Mononuclear cell (primary cell): ENCODE results near the gene HAGH. TPM values are rescaled to one million over a fixed set of nuclear protein-coding genes. Genes with fewer than 3 reads are reported as not detected.

ENCODE experiments used
- H3K27me3 ChIP-seq: 2 replicates; pipeline ENCODE4 v1.6.0; 2011; ENCODE audit warnings: low read length, control low read depth; ENCODE audit not compliant: insufficient read depth
- H3K4me1 ChIP-seq: 2 replicates; pipeline ENCODE4 v1.5.1; 2011; ENCODE audit warnings: mild to moderate bottlenecking, low read length, control low read depth; ENCODE audit not compliant: insufficient read depth
- H3K4me3 ChIP-seq: 2 replicates; pipeline ENCODE4 v1.5.1; 2011; ENCODE audit warnings: mild to moderate bottlenecking, low read length, moderate library complexity
- H3K9me3 ChIP-seq: 2 replicates; pipeline ENCODE4 v1.5.1; 2011; ENCODE audit warnings: low read depth, mild to moderate bottlenecking, control low read depth, low read length
- total RNA-seq: library from RNA; depleted of rRNA; stranded (reverse); fragments of >200 nt; gene quantifications from one replicate; pipeline ENCODE4 v1.2.3, GENCODE V29; 2012

HAGH gene
- total RNA-seq, 1 donor = 14.3 TPM

DNA sequence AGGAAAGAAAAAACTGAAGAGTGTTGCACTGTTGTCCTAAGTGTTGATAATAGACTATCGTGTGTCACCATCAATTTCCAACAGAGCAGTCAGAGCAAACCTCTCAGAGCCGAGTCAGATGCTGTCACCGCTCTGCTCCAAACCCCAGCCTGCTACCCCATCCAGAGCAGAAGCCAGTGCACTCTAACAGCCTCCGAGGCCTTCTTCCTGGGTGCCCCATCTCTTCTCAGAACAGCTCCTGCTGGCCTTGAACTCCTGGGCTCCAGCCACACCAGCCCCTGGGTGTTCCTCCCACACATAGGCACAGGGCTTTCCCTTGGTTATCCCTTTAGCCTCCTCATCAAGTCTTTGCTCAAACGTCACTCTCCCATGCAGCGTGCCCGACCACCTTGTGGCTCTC lies 24.4 kb upstream of the HAGH start:
- Histone ChIP-seq H3K9me3 (no peaks in the 10 kb centered on the region), H3K27me3 (peaks cover 2% of the 10 kb centered on the region), H3K4me1 (no peaks in the 10 kb centered on the region), H3K4me3 (no peak overlapping the region)

DNA sequence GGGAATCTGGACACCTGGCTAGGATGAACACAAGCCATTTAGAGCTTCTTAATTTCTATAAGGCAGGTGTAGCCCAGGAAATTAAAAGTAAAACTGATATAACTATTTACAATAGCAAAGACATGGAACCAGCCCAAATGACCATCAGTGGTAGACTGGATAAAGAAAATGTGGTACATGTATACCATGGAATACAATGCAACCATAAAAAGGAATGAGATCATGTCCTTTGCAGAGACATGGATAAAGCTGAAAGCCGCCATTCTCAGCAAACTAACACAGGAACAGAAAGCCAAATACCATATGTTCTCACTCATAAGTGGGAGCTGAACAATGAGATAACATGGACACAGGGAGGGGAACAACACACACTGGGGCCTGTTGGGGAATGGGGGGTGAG lies 19.8 kb upstream of the HAGH start:
- H3K4me3 ChIP-seq = no peak overlapping the region
- no peaks in the 10 kb centered on the region for H3K9me3 ChIP-seq
- H3K27me3 ChIP-seq = peaks cover 4% of the 10 kb centered on the region
- no peaks in the 10 kb centered on the region for H3K4me1 ChIP-seq

DNA sequence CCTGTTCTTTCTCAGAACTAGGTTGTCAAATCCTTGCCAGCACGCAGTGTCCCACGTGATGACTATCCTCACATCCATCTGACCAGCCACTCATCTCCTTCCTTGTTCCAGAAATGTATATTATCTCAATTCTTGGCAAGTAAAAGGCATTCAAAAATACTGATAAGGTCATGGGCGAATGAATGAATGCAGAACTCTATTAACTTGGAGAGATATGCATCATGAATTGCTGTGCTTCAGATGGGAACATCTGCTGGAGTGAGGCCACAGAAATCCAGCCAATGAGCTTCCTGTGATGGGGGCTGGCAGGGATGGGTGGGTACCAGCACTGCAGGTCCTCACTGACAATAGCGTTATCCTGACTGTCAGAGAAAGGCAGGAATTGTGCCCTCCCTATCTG lies 19.4 kb upstream of the HAGH start:
- H3K4me1 ChIP-seq = no peaks in the 10 kb centered on the region
- H3K27me3 ChIP-seq = peaks cover 4% of the 10 kb centered on the region
- no peaks in the 10 kb centered on the region for H3K9me3 ChIP-seq
- no peak overlapping the region for H3K4me3 ChIP-seq

DNA sequence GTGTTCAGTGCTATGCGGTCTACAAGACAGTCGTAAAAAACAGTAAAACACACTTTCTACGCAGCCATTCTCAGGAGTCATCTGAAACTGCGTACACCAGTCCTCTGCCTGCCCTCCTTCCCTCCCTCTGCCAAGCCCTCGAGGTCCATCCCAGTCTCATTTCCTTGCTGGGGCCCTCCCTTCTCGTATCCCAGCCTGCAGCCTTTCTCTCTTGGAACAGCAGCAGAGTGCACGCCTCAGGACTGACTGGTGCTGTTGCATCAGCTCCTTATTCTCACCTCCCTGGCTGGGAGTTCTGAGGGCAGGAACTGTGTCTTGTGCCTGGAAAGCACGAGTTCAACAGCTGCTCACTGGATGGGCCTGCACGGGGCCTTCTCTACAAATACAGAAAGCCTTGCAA lies 12.9 kb upstream of the HAGH start:
- Histone ChIP-seq H3K9me3 (no peaks in the 10 kb centered on the region), H3K4me3 (no peak overlapping the region), H3K4me1 (no peaks in the 10 kb centered on the region), H3K27me3 (no peaks in the 10 kb centered on the region)

GRCh38 chr16:1834096-1834495 lies 7.5 kb upstream of the HAGH start:
- no peaks in the 10 kb centered on the region for H3K9me3 ChIP-seq
- no peak overlapping the region for H3K4me3 ChIP-seq
- H3K27me3 ChIP-seq = no peaks in the 10 kb centered on the region
- peaks cover 3% of the 10 kb centered on the region for H3K4me1 ChIP-seq

- Histone ChIP-seq H3K9me3 (no peaks in the 10 kb centered on the region), H3K27me3 (no peaks in the 10 kb centered on the region), H3K4me3 (no peak overlapping the region), H3K4me1 (peaks cover 12% of the 10 kb centered on the region)
These were observed 6.3 kb upstream of the HAGH start for GRCh38 chr16:1832838-1833454.

GRCh38 chr16:1831186-1832075 lies 4.8 kb upstream of the HAGH start:
- H3K4me3 ChIP-seq = no peak overlapping the region
- peaks cover 20% of the 10 kb centered on the region for H3K4me1 ChIP-seq
- H3K27me3 ChIP-seq = no peaks in the 10 kb centered on the region
- H3K9me3 ChIP-seq = no peaks in the 10 kb centered on the region

DNA sequence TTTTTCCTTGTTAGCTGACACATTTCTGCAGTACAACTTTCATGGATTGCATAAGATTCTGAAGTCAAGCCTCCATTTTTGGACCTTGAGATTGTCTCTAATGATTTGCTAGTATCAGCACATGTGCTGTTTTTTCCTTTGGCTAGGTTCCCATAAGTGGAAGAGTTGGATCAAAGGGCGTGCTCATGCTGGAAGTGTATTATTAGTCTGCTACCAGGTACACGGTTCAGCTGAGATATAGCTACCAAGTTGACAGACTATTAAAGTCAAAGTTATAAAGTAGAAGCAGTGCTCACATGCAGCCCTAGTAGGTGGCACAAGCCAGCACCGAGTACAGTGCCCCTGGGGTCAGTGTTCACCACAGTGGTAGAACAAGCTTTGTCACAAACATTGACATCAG lies 3.6 kb upstream of the HAGH start:
- Histone ChIP-seq H3K27me3 (no peaks in the 10 kb centered on the region), H3K9me3 (no peaks in the 10 kb centered on the region), H3K4me3 (no peak overlapping the region), H3K4me1 (peaks cover 27% of the 10 kb centered on the region)

DNA sequence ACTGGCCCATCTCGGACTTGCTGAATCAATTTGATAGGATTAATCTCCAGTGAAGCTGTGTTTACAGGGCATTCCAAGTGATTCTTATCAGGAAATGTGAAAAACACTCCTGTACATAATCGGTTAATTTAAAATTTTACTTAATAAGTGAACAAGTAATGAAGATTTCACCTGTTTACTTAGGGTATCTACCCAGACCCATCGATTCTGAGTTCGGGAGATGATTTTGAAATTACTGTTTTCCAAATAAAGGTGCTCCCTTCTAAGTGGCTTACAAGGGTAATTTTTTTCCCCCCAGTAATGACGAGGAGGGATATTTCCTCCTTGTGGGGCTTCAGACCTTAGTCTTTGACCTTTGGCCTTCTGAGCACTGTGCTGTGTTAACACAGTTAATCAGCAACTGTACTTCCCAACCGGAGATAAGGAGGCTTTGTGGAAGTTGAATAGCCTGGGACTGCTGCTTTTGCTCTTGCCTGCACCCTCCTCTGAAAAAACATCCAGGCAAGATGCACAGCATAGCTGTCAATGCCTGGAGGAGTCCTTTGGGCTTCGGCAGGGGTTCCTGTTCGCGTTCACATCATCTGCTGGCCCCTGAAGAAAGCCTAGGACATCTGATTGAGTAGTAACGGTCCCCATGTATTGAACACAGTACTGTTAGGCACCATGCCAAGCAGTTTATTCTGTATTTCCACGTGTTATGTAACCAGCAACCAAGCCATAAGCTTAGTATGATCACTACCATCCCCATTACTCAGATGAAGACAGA lies 2.2 kb upstream of the HAGH start:
- H3K4me3 ChIP-seq = no peak overlapping the region
- H3K4me1 ChIP-seq = peaks cover 40% of the 10 kb centered on the region
- H3K9me3 ChIP-seq = no peaks in the 10 kb centered on the region
- no peaks in the 10 kb centered on the region for H3K27me3 ChIP-seq

- Histone ChIP-seq H3K27me3 (no peaks in the 10 kb centered on the region), H3K4me1 (peaks cover 41% of the 10 kb centered on the region), H3K4me3 (peak overlapping the region; percentile 71)
These were observed 548 bp downstream of the HAGH start for GRCh38 chr16:1825864-1826690.

GRCh38 chr16:1825381-1825863 lies 1.2 kb downstream of the HAGH start:
- peak overlapping the region; percentile 71 for H3K4me3 ChIP-seq
- H3K4me1 ChIP-seq = peaks cover 41% of the 10 kb centered on the region
- no peaks in the 10 kb centered on the region for H3K27me3 ChIP-seq
- H3K9me3 ChIP-seq = no peaks in the 10 kb centered on the region

More at GRCh38 chr16:1825864-1826690, 548 bp downstream of the HAGH start:
- no peaks in the 10 kb centered on the region for H3K9me3 ChIP-seq

- H3K4me3 ChIP-seq = no peak overlapping the region
- no peaks in the 10 kb centered on the region for H3K27me3 ChIP-seq
- H3K4me1 ChIP-seq = peaks cover 35% of the 10 kb centered on the region
- no peaks in the 10 kb centered on the region for H3K9me3 ChIP-seq
These were observed 2.8 kb downstream of the HAGH start for GRCh38 chr16:1823821-1824220.

DNA sequence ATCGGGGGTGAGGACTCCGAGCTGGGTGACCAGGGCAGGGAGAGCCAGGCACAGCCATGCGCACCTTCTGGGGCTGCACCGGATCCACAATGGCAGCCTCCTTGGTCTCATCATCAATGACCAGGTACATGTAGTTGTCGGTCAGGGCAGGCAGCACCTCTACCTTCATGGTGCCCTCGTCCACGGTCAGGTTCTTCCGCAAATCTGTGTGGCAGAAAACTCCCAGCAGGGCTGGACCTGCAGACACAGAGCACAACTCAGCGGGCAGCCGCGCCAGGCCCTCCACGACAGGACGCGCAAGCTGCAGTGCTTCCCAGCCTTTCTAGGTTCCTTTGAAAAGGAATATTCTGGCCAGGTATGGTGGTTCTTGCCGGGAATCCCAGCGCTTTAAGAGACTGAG lies 3.8 kb downstream of the HAGH start:
- Histone ChIP-seq H3K9me3 (no peaks in the 10 kb centered on the region), H3K4me1 (peaks cover 27% of the 10 kb centered on the region), H3K27me3 (no peaks in the 10 kb centered on the region), H3K4me3 (no peak overlapping the region)

- no peaks in the 10 kb centered on the region for H3K27me3 ChIP-seq
- H3K4me1 ChIP-seq = peaks cover 21% of the 10 kb centered on the region
- no peaks in the 10 kb centered on the region for H3K9me3 ChIP-seq
- no peak overlapping the region for H3K4me3 ChIP-seq
These were observed 4.6 kb downstream of the HAGH start for GRCh38 chr16:1821861-1822611.
